HepG2 (cell line): Measurements from ENCODE around the gene APOC4. TPM values are rescaled to one million over a fixed set of nuclear protein-coding genes. Genes with fewer than 3 reads are reported as not detected.

Experiments used
- IRF1 ChIP-seq: sonication (generic); formaldehyde crosslinking; IDR thresholded peaks from 2 replicates; pipeline ENCODE4 v1.4.0; 2020; ENCODE audit warnings: low read depth, mild to moderate bottlenecking, missing genetic modification reagents
- MAF1 ChIP-seq: sonication (generic); formaldehyde crosslinking; IDR thresholded peaks from 2 replicates; pipeline ENCODE4 v1.5.0; 2020; ENCODE audit warnings: missing genetic modification reagents, borderline replicate concordance
- PRPF4 ChIP-seq: fragments of 200-400 bp; formaldehyde crosslinking; IDR thresholded peaks from 2 replicates; pipeline ENCODE4 v1.6.1; 2016; ENCODE audit warnings: low read length, low read depth; ENCODE audit not compliant: poor library complexity, severe bottlenecking
- RERE ChIP-seq: IDR thresholded peaks from 2 replicates; pipeline ENCODE4 v1.6.1; 2016; ENCODE audit warnings: low read depth, missing genetic modification reagents, missing compliant biosample characterization
- TARDBP ChIP-seq: sonication (generic); formaldehyde crosslinking; IDR thresholded peaks from 2 replicates; pipeline ENCODE4 v1.8.0; 2022; ENCODE audit warnings: mild to moderate bottlenecking, missing genetic modification reagents
- ZNF335 ChIP-seq: sonication (generic); formaldehyde crosslinking; IDR thresholded peaks from 2 replicates; pipeline ENCODE4 v1.4.0; 2020; ENCODE audit warnings: missing genetic modification reagents
- ZNF501 ChIP-seq: sonication (generic); formaldehyde crosslinking; IDR thresholded peaks from 2 replicates; pipeline ENCODE4 v1.5.1; 2020; ENCODE audit warnings: mild to moderate bottlenecking, moderate library complexity, missing genetic modification reagents
- ZSCAN22 ChIP-seq: sonication (generic); formaldehyde crosslinking; IDR thresholded peaks from 2 replicates; pipeline ENCODE4 v1.4.0; 2020; ENCODE audit warnings: mild to moderate bottlenecking, missing genetic modification reagents
- polyA plus RNA-seq, 8 experiments: library from polyadenylated mRNA; depleted of rRNA in 3 of 8; stranded (reverse) in 7 of 8; unstranded in 1 of 8; fragments of >200 nt; fragmentation: Illumina TruSeq in 4 of 8; extraction: Trizol in 4 of 8; gene quantifications; 2 replicates each; pipeline versions ENCODE4 v1.2.1 to v1.2.3, GENCODE V29; 2011 to 2016; ENCODE audit warnings: low read depth in 4 of 8, missing spikeins in 1 of 8, mixed read lengths in 1 of 8; ENCODE audit not compliant: insufficient read depth in 1 of 8
- total RNA-seq, 5 experiments: library from RNA; depleted of rRNA; stranded (reverse); fragments of >200 nt; fragmentation: Illumina TruSeq; extraction: Trizol; gene quantifications; 2 replicates each; pipeline ENCODE4 v1.2.3, GENCODE V29; 2016; ENCODE audit warnings: low read depth in 1 of 5

APOC4 gene
- total and polyA plus RNA-seq, 2 of the 13 experiments (the other 11 are each of a cell fraction or from before 2014, with no cell fraction given) = 0.46 TPM; not detected in 1

DNA sequence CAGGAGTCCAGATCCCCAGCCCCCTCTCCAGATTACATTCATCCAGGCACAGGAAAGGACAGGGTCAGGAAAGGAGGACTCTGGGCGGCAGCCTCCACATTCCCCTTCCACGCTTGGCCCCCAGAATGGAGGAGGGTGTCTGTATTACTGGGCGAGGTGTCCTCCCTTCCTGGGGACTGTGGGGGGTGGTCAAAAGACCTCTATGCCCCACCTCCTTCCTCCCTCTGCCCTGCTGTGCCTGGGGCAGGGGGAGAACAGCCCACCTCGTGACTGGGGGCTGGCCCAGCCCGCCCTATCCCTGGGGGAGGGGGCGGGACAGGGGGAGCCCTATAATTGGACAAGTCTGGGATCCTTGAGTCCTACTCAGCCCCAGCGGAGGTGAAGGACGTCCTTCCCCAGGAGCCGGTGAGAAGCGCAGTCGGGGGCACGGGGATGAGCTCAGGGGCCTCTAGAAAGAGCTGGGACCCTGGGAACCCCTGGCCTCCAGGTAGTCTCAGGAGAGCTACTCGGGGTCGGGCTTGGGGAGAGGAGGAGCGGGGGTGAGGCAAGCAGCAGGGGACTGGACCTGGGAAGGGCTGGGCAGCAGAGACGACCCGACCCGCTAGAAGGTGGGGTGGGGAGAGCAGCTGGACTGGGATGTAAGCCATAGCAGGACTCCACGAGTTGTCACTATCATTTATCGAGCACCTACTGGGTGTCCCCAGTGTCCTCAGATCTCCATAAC lies 36.4 kb upstream of the APOC4 start, which contains the start of gene APOE (continued):
- TF ChIP-seq IRF1 = no peak
- no peak for TF ChIP-seq PRPF4
- 0 out of 2 replicates have a peak, but pooled peaks have one; percentile 44 for TF ChIP-seq TARDBP (CRISPR knock-in tag)
- no peak for TF ChIP-seq MAF1 (CRISPR knock-in tag)
- TF ChIP-seq ZNF501 (CRISPR knock-in tag) = no peak; the same call in 1 of the 2 replicates
- no peak for TF ChIP-seq ZNF335 (CRISPR knock-in tag)
- 0 out of 2 replicates have a peak, but pooled peaks have one; percentile 6 for TF ChIP-seq RERE
- TF ChIP-seq ZSCAN22 = no peak
- TF ChIP-seq, all 625 proteins: peak for 159
